ENCODE measurements around the gene DUOXA1. TPM values are rescaled to one million over a fixed set of nuclear protein-coding genes. Genes with fewer than 3 reads are reported as not detected.

DUOXA1 gene
- total and polyA plus RNA-seq, 9 donors: 0.30 to 4.1 (median 0.77) TPM

DNA sequence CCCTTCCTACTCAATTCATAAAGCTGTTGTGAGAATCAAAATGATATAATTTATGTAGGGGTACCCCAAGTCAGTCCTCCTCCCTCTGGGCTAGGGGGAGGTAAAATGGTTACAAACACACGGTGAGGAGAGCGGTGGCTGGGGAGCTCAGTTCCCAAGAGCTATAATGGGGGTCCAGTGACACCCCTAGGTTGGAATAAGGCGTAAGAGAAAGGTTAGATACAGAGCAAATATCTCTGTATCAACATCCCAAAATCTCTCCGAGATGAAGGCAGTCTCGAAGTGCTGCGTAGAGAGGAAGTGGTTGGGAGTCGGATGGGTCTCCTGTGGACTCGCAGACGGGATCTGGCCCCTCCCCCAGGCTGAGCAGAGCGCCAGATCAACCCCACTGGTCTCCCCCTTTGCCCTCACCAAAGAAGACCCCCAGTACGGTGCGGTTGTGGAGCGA, 17.5 kb downstream of the DUOXA1 start:
- H3K4me1 ChIP-seq (ENCODE audit: insufficient read depth): peaks cover 2% of the 10 kb centered on the region
- no peak overlapping the region for H3K4me3 ChIP-seq
- no peaks in the 10 kb centered on the region for H3K9me3 ChIP-seq
- no peaks in the 10 kb centered on the region for H3K36me3 ChIP-seq
- TF ChIP-seq EP300 (IDR thresholded peaks at IDR 0.05): no peak
- TF ChIP-seq, protein P1, sequence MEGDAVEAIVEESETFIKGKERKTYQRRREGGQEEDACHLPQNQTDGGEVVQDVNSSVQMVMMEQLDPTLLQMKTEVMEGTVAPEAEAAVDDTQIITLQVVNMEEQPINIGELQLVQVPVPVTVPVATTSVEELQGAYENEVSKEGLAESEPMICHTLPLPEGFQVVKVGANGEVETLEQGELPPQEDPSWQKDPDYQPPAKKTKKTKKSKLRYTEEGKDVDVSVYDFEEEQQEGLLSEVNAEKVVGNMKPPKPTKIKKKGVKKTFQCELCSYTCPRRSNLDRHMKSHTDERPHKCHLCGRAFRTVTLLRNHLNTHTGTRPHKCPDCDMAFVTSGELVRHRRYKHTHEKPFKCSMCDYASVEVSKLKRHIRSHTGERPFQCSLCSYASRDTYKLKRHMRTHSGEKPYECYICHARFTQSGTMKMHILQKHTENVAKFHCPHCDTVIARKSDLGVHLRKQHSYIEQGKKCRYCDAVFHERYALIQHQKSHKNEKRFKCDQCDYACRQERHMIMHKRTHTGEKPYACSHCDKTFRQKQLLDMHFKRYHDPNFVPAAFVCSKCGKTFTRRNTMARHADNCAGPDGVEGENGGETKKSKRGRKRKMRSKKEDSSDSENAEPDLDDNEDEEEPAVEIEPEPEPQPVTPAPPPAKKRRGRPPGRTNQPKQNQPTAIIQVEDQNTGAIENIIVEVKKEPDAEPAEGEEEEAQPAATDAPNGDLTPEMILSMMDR (IDR thresholded peaks at IDR 0.05): no peak
- TF ChIP-seq POLR2A (IDR thresholded peaks at IDR 0.05): no peak
- H3K27ac ChIP-seq: no peak overlapping the region
- WGBS, 3 donors: 5 to 7% (median 6%) methylated on average over 13 of the region's 13 CpGs
- no peak for DNase-seq
- intact Hi-C loops (cut with DNase I): no loop called here
- H3K27me3 ChIP-seq: no peaks in the 10 kb centered on the region

DNA sequence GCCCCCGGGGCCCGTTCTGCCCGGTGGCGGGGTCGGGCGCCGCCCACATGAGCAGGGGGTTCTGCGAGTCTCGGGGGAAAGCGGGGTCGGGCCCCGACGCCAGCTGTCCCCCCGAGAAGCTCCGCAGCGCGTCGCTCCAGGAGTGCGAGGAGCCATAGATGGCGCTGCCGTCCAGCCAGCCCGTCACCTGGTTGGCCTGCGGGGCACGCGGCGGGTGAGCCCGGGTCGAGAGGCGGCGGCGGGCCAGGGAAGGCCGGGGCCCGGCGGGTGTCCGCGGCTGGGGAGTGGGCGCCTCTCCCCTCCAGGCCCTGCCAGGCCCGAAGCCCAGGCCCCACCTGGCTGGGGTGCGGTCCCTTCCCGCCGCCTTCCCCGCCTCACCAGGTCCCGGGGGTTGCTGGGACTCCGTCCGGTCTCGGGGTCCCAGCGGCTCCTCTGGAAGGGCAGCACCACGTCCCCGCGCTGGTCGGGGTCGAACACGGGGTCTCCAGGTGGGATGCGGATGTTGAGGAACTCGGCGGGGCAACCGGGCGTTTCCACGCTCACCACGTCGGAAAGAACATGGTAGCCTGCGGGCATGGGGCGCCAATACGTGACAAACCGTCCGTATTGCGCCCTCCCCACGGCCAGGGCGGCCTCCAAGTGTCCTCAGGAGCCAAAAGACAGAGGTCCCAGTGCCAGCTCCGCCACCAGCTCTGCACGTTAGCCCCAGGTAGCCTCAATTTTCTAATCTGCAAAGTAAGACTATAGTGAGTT, 18.1 kb downstream of the DUOXA1 start:
- no peak for DNase-seq
- peaks cover 2% of the 10 kb centered on the region for H3K4me1 ChIP-seq (ENCODE audit: insufficient read depth)
- no peak overlapping the region for H3K27ac ChIP-seq
- TF ChIP-seq, protein P1 (IDR thresholded peaks at IDR 0.05): no peak
- TF ChIP-seq EP300 (IDR thresholded peaks at IDR 0.05) (no peak), POLR2A (IDR thresholded peaks at IDR 0.05) (no peak)
- intact Hi-C loops (cut with DNase I): no loop called here
- no peaks in the 10 kb centered on the region for H3K9me3 ChIP-seq
- no peaks in the 10 kb centered on the region for H3K36me3 ChIP-seq
- WGBS, 3 donors: 4 to 19% (median 4%) methylated on average over 39 to 67 of the region's 71 CpGs
- H3K4me3 ChIP-seq: no peak overlapping the region
- no peaks in the 10 kb centered on the region for H3K27me3 ChIP-seq

DNA sequence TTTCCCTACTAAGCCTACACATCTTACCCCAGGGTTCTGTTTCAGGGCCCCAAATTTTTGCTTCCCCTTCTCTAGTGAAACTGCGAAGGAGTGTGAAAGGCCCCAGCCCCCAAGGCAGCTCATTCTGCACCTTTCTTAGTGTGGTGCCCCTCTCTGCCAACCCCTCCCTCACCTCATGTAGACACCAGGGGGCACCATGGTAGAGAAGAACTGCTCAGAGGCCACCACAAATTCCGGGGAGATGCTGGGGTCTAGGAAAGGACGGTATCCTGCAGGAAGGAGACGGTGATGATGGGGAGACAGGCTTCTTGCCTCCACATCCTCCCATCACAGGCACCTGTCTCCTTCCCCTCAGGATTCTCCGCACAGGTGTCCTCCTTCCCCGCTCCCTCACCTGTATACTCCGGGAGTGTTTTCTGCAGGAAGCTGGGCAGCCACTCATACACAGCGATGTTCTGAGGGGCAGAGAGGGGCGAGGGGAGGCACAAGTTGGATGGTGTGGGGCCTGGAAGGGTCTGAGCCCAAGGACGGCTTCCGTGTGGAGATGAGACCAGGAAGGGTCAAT, 19.3 kb downstream of the DUOXA1 start:
- no peak for DNase-seq
- Histone ChIP-seq H3K36me3 (no peaks in the 10 kb centered on the region), H3K27ac (no peak overlapping the region), H3K4me1 (ENCODE audit: insufficient read depth) (peaks cover 2% of the 10 kb centered on the region), H3K27me3 (no peaks in the 10 kb centered on the region), H3K9me3 (no peaks in the 10 kb centered on the region), H3K4me3 (no peak overlapping the region)
- intact Hi-C loops (cut with DNase I): no loop called here
- 35 to 41% (median 39%) methylated on average over 11 of the region's 11 CpGs for WGBS, 3 donors
- TF ChIP-seq EP300 (IDR thresholded peaks at IDR 0.05) (no peak), POLR2A (IDR thresholded peaks at IDR 0.05) (no peak)
- TF ChIP-seq, protein P1 (IDR thresholded peaks at IDR 0.05): no peak

DNA sequence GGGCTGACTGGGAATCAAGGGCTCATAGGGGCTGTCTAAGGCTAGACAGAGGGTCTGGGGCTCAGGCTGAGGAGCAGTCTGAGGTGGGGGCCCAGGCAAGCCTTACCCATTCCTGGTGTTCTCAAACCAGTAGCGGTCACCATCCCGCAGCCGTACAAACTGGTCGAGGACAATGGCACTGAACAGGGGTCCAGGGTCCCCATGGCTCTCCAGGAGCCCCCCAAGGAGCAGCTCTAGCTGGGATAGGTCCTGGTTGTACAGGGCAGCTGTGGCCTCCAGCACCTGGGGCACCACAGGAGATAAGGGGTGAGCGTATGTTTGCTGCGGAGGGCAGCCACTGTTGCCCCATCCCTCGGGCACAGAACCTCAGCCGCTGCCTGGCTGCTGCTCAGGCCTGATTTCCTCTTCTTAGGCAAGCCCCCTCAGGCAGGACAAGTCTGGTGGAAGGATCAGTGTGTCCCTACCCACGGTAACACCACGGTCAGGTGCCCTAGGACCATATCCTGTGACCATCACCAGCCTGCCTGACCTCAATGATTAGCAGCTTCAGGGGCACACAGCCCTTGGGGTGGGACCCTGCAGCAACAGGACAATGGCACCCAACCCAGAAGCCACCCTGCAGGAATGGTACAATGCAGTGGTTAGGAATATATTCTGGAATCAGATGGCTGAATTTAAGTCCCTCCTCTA, 21.6 kb downstream of the DUOXA1 start:
- no peak for DNase-seq
- H3K4me3 ChIP-seq: no peak overlapping the region
- no peaks in the 10 kb centered on the region for H3K4me1 ChIP-seq (ENCODE audit: insufficient read depth)
- TF ChIP-seq, protein P1 (IDR thresholded peaks at IDR 0.05): no peak
- no peak for TF ChIP-seq EP300 (IDR thresholded peaks at IDR 0.05)
- H3K9me3 ChIP-seq: no peaks in the 10 kb centered on the region
- H3K36me3 ChIP-seq: no peaks in the 10 kb centered on the region
- WGBS, 3 donors: 89 to 93% (median 90%) methylated on average over 10 of the region's 10 CpGs
- intact Hi-C loops (cut with DNase I): no loop called here
- no peak overlapping the region for H3K27ac ChIP-seq
- H3K27me3 ChIP-seq: no peaks in the 10 kb centered on the region

Data from ovary (tissue), 9 donors.